Endometrium (tissue), 2 donors: ENCODE data around the gene FOXD1.
A peak's percentile ranks its signal among the peaks of the same experiment; 100 is the strongest.
"Not testable (repeated sequence)": the region's sequence is repeated elsewhere in the genome, so short reads cannot be mapped to it uniquely, and the experiment has no call there.

Experiments
- FAIRE-seq: peaks from 2 replicates; lab custom pipeline; 2012; peaks lifted over from hg19 to GRCh38; lab: Jason Lieb, UNC
- donor health status: control.
- donor health status: control.

The FOXD1 gene

DNA sequence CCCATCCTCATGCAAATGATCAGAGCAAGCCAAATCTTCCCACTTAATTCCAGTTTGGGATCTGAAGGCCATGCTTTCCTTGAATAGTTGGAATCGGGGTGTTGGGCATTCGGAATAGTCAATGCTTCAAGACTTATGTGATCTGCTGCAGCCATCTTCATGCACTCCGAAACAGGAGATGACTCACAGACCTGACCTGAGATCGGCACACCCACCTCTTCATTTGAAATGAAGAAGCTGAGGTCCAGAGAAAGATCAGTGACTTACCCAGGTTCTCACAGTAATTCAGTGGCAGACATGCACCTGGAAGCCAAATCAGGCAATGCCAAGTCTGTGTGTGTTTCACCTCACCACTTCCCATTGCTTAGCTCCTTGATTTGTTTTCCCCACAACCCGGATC lies 33.0 kb downstream of the FOXD1 start:
- no peak for FAIRE-seq

DNA sequence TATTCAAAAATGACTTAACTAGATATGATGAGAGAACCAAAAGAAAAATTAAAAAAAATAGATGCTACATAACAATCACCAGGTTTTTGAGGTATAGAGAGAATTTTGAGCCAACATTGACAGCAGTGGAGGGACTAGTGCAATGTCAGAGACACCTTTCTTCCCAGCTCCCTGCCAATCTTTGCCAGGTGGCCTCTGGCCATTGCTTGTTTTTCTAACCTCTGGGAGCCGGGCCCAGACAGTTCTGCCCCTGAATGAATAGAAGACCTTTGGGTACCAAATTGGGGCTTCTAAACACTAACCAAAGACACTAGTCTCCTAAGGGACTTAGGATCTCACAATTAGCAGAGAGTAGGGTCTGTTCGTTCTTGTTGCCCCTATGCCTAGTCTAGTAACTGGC lies 33.4 kb downstream of the FOXD1 start:
- FAIRE-seq: no peak

DNA sequence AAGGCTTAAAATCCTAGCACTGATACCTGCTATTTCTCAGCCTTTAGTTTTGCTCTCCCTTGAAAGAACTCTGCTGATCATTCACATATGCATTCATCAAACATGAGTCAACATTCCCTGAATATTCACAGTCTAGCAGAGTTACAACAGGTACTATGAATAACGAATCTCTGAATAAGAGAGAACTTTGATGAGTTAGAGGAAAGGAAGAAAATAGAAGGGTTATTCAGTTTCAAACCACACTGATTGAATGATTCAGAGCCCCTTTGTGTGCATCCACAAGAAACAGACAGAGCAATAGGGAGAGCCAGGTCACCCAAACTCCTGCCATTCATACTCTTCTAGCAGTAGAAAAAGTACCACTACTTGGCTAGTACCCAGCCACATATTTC lies 36.0 kb downstream of the FOXD1 start:
- no peak for FAIRE-seq

DNA sequence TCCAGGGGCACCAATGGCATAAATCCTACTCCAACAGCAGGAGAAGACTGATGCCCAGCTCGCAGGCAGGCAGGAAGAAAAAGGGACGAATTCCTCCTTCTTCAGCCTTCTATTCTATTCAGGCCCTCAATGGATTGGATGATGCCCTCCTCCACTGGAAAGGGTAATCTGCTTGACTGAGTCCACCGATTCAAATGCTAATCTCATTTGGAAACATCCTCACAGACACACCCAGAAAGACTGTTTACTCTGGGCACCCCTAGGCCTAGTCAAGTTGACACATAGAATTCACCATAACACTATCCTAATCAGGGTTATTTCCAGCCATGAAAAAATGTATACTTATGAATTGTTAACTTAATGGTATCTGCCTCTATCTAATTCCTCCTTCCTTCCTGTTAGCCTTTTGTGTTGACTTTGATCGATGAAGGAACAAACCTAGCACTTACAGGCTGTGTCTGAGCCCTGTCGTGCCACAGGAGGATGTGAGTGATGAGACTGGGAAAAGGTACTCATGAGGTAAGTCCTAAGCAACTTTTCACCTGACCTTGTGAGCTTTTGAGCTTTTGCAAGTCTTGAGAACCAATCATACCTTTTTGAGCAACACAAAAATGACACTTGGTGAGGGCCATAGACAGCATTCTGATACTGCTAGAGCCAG lies 36.5 kb downstream of the FOXD1 start:
- FAIRE-seq: no peak

DNA sequence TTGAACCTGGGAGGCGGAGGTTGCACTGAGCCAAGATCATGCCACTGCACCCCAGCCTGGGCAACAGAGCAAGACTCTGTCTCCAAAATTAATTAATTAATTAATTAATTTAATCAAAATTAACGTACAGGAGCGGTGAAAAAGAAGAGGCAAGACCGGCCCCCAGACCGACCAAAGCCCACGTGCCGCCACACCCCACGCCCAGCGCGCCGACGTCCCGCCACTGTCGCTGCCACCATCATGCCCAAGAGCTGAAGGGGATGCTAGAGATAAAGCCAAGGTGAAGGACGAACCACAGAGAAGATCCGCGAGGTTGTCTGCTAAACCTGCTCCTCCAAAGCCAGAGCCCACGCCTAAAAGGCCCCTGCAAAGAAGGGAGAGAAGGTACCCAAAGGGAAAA lies 38.6 kb downstream of the FOXD1 start:
- FAIRE-seq: not testable (repeated sequence)

DNA sequence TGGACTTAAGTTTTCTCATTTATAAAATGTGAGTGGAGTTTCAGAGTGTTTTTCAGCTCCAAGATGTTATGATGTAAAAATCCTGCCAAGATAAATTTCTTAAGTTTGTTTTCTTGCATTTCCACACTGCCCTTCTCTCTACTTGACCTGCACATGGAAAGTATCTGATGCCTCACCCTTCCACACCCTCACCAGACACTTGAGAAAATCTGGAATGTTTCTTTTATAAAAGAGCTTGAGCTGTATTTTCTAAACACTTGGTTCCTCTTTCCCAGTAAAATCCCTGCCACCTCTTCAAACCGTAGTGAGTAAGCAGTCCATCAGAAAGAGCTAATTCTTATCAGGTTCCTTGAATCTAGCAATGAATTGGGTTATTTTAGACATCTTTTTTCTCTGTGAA lies 42.9 kb downstream of the FOXD1 start:
- no peak for FAIRE-seq

DNA sequence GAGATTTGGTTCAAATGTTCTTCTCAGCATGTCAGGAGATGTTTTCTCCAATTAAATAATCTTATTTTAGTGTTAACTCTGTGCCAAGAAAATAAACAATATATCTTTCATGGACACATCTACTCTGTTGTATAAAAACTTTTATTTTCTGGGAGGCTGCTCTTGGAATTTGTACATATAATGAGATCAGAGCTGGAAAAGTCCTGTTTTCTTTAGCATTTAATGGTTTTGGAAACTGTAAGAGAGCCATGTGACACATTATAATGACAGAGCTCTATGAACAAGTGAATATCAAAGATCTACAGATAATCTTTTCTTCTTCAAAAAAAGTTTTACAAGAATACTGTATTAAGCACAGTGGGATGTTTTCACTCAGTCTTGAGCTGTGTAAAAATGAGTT lies 48.8 kb downstream of the FOXD1 start:
- peak; percentile 74 for FAIRE-seq
